ENCODE measurements around the gene PEAR1. TPM values are rescaled to one million over a fixed set of nuclear protein-coding genes. Genes with fewer than 3 reads are reported as not detected.

The PEAR1 gene
- total RNA-seq, 1 experiment from 2014 or later: 10.8 TPM

DNA sequence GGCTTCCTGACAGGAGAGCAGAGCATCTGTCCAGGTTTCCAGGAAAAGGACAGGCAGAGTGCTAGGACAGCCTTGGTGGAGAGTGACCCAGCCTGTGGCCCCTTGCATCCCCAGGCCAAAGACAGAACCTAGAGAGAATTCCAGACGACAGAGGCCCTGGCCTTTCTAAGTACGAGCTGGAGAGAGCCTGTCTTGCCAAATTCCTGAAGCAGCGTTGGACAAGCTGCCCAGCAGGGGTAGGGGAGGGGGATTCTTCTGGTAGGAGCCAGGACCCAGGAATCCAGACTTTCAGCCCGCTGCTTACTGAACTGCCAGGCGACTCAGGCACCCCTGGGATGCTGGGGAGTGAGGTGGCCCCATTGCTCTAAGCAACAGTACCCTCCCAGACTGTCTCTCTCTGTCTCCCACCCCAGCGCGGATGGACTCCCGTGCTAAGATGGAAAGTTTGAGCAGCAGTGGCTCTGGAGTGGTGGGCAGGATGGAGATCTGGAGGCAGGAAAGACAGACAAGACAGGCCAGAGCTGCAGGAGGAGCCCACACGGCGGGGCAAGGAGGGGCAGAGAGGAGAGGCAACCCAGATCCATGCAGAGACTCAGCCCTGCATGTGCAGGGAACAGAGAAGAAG is 8.8 kb upstream of the PEAR1 start (continued):
- TF ChIP-seq, protein P1, sequence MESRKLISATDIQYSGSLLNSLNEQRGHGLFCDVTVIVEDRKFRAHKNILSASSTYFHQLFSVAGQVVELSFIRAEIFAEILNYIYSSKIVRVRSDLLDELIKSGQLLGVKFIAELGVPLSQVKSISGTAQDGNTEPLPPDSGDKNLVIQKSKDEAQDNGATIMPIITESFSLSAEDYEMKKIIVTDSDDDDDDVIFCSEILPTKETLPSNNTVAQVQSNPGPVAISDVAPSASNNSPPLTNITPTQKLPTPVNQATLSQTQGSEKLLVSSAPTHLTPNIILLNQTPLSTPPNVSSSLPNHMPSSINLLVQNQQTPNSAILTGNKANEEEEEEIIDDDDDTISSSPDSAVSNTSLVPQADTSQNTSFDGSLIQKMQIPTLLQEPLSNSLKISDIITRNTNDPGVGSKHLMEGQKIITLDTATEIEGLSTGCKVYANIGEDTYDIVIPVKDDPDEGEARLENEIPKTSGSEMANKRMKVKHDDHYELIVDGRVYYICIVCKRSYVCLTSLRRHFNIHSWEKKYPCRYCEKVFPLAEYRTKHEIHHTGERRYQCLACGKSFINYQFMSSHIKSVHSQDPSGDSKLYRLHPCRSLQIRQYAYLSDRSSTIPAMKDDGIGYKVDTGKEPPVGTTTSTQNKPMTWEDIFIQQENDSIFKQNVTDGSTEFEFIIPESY (IDR thresholded peaks at IDR 0.05; ENCODE audit: extremely low read depth, insufficient replicate concordance, low read length): no peak
- TF ChIP-seq POLR2AphosphoS5 (IDR thresholded peaks at IDR 0.05; ENCODE audit: low read depth, low read length) (no peak), FOSL1 (IDR thresholded peaks at IDR 0.05; ENCODE audit: low read depth) (no peak), RAD21 (IDR thresholded peaks at IDR 0.05; ENCODE audit: low read depth) (no peak), CBX3 (IDR thresholded peaks at IDR 0.05; ENCODE audit: low read depth) (no peak), YY1 (IDR thresholded peaks at IDR 0.05; ENCODE audit: extremely low read depth, insufficient replicate concordance, low read depth, low read length) (no peak), EGR1 (IDR thresholded peaks at IDR 0.05; ENCODE audit: low read depth) (no peak)
- TF ChIP-seq, protein P2, sequence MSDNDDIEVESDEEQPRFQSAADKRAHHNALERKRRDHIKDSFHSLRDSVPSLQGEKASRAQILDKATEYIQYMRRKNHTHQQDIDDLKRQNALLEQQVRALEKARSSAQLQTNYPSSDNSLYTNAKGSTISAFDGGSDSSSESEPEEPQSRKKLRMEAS (IDR thresholded peaks at IDR 0.05): no peak

DNA sequence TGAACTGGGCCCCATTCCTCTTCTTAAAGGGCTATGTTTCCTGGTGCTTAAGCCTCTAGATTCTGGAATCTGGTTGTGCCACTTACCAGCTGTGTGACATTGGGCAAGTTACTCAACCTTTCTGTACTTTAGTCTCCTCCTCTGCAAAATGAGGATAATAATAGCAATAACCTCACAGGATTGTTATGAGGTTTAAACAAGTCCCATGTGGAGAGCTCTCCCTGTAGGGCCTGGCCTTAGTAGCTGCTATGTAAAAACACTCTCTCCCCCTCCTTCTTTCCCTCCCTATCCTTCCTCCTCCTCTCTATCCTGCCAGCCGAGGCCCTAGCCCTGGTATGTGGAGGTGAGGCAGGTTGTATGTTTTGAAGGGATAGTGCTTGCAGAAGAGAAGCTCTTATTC is 8.2 kb upstream of the PEAR1 start:
- CTCF ChIA-PET: interaction anchor here (1.7 kb wide), 1 partner anchor 43 kb away, joined by 5 read pairs; no protein-coding TSS in a partner anchor
- no peak for DNase-seq (ENCODE audit: low read depth, low spot score)
- BruUV-seq (replicated peaks): no TSS peak
- Histone ChIP-seq H3K27me3 (ENCODE audit: insufficient read depth, low read length) (no peaks in the 10 kb centered on the region), H3K4me1 (ENCODE audit: control insufficient read depth in 1 of 2, insufficient read depth in 2 of 2, low read length in 2 of 2) (peaks cover 0 to 15% of the 10 kb centered on the region in 2 experiments; a peak in 2 of 4 replicates), H3K9me2 (ENCODE audit: insufficient read depth) (no peaks in the 10 kb centered on the region), H3K36me3 (ENCODE audit: control insufficient read depth in 1 of 2, insufficient read depth in 2 of 2, low read length in 2 of 2) (no peaks in the 10 kb centered on the region), H3K27ac (ENCODE audit: low read depth, low read length) (no peak overlapping the region), H2AFZ (ENCODE audit: low read depth, low read length, poor library complexity, severe bottlenecking) (no peak overlapping the region), H3K9ac (ENCODE audit: low read length) (no peak overlapping the region), H4K20me1 (ENCODE audit: insufficient read depth) (no peaks in the 10 kb centered on the region), H3K4me3 (replicated peaks in 1 of 2; ENCODE audit: low read depth in 1 of 2, low read length in 2 of 2) (no peak overlapping the region), H3K4me2 (ENCODE audit: low read length) (no peak overlapping the region), H3K9me3 (ENCODE audit: control insufficient read depth in 1 of 2, insufficient read depth in 1 of 2, low read depth in 1 of 2, low read length in 2 of 2) (no peaks in the 10 kb centered on the region), H3K79me2 (ENCODE audit: insufficient read depth, low read length) (no peaks in the 10 kb centered on the region)
- TF ChIP-seq ZNF274 (IDR thresholded peaks at IDR 0.05; ENCODE audit: low read depth, low read length): no peak
- TF ChIP-seq CBX3 (IDR thresholded peaks at IDR 0.05; ENCODE audit: low read depth): no peak
- no peak for TF ChIP-seq EZH2phosphoT487 (IDR thresholded peaks at IDR 0.05; ENCODE audit: borderline replicate concordance)
- RAD21 ChIA-PET (ENCODE audit: low non-redundant PET in 1 of 2, low total read pairs in 2 of 2, uncharacterized antibody in 2 of 2, unreplicated experiment in 2 of 2): no interaction called here
- ATAC-seq: no peak
- POLR2A ChIA-PET: no interaction called here
- intact Hi-C loops (cut with micrococcal nuclease): no loop called here
